OCI-M1 (cell line): Measurements from ENCODE around the gene MFF.

ENCODE experiments used
- DNase-seq: peaks from one replicate; lab custom pipeline; 2025; lab: John Stamatoyannopoulos, UW

The MFF gene

DNA sequence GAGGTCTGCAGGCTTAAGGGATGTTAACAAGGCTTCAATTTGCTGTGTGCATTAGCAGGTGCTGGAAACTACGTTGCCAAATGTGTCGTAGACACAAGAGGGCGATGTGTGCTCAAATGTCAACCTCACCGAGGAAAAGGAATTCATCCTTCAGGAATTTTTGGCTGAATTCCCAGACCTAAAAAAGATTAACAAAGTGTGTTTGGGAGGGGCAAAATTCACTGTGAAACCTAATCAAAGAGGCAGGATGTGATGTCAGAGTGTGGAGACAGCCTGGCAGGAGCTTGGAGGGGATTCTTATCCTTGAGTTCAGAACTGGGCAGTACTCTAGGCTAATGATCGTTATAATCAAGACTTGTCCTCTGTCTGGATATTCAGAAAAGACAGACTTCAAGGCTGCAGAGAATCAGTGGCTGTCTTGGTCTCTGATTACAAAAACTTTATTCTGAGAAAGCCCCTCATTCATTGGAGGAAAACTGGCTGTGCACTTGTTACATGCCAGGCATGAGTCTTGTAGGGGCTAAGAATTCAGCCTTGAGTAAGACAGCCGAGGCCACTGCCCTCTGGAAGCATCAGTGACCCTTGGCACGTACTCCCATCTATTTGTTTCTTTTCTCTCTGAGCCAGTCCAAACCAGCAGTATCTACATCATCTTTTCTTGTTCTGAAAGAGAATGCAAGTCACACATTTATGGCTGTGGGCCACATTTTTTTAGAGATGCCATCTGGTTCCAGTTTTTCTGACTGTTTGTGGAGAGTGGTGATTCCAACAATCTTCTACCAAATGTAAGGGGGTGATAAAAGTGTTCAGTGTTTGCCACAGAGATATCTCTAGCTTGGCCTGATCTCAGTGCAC, 81.4 kb downstream of the MFF start:
- peak; percentile 74 for DNase-seq
